AG09319 (cell line): ENCODE measurements around the gene GMNN.

Experiments
- DNase-seq: peaks from one replicate; pipeline ENCODE4 v3.0.0-alpha.2; 2010; ENCODE audit warnings: low read depth; ENCODE audit errors: extremely low read depth
- TF ChIP-seq, protein P1 (sequence below): IDR thresholded peaks from 2 replicates; pipeline ENCODE4 v1.5.1; 2011; ENCODE audit warnings: low read depth, mild to moderate bottlenecking, inconsistent platforms, low read length, moderate library complexity

Gene GMNN

DNA sequence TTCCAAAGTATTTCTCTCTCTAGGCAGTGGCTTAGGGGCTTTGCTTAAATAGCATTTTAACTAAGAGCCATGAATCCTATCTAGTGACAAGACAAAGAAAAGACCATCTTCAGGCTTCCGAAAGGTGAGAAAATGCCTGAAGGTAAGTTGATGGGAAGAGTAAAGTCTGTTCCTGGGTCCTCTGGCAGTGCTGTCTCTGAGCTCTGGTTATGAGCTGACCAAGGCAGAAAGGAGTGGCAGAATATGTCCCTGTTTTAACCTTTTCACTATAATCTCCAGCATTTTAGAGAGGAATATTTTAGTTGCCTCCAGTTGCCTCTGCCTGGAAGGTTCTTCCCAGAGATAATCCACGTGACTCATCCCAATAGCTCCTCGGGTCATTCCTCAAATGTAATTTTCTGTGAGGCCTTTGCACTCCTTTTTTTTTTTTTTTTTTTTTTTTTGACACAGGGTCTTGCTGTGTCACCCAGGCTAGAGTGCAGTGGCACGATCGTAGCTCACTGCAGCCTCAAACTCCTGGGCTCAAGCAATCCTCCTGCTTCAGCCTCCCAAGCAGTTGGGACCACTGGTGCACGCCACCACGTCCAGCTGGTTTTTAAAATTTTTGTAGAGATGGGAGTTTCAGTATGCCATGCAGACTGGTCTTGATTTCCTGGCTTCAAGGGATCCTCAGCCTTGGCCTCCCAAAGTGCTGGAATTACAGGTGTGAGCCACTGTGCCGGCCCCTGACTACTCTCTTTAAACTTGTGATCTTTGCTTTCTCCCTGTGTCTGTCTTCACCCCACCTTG, 27.7 kb downstream of the GMNN start:
- TF ChIP-seq, protein P1, sequence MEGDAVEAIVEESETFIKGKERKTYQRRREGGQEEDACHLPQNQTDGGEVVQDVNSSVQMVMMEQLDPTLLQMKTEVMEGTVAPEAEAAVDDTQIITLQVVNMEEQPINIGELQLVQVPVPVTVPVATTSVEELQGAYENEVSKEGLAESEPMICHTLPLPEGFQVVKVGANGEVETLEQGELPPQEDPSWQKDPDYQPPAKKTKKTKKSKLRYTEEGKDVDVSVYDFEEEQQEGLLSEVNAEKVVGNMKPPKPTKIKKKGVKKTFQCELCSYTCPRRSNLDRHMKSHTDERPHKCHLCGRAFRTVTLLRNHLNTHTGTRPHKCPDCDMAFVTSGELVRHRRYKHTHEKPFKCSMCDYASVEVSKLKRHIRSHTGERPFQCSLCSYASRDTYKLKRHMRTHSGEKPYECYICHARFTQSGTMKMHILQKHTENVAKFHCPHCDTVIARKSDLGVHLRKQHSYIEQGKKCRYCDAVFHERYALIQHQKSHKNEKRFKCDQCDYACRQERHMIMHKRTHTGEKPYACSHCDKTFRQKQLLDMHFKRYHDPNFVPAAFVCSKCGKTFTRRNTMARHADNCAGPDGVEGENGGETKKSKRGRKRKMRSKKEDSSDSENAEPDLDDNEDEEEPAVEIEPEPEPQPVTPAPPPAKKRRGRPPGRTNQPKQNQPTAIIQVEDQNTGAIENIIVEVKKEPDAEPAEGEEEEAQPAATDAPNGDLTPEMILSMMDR: no peak
- DNase-seq: no peak

DNA sequence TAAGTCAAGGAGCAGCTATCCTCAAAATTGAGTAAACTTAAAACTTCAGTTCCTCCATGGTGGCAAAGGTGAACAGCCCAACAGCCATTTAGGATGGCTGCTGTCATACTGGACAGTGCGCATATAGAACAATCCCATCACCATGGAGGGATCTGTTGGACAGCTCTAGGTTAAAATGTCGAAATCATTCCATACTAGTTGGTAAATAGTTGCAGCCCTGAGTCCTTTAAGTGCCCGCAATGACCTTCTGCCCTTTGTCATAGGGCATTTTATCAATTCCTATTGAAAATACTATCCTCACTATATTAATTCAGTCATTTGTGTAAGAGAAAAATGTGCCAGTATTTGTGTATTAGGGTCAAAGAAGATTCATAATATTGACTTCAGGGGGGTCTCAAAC, 32.8 kb downstream of the GMNN start:
- DNase-seq: no peak
- TF ChIP-seq, protein P1: no peak

DNA sequence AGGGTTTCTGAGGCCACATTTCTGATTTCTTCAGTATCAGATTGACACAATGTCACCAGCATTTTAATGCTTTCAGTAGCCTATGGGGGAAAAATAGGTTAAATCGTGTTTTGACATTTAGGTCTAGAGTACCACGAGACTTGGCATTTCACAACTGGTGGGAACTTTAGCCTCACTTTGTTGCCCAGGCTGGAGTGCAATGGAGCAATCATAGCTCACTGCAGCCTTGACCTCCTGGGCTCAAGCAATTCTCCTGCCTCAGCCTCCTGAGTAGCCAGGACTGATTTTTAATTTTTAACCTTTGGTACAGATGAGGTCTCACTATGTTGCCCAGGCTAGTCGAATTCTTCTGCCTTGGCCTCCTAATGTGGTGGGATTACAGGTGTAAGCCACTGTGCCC, 35.0 kb downstream of the GMNN start:
- TF ChIP-seq, protein P1: no peak
- DNase-seq: no peak

DNA sequence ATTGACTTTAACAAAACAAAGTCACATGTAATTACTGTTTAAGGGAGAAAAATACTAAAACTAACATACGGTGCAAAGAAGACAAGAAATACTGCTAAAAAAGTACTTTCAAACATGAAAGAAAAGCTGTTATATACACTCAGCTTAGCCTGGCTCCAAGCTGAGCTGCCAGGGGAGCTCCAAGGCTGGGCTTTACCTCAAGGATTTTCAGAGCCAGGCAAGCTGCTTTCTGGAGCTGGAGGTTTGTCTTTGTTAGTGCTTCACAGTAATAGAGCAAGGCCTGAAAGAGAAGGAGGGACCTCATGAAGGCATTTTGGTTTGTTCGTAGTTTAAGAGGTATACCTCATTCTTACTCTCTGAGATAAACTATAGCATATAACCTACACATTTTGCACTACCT, 43.6 kb downstream of the GMNN start:
- TF ChIP-seq, protein P1: no peak
- no peak for DNase-seq

DNA sequence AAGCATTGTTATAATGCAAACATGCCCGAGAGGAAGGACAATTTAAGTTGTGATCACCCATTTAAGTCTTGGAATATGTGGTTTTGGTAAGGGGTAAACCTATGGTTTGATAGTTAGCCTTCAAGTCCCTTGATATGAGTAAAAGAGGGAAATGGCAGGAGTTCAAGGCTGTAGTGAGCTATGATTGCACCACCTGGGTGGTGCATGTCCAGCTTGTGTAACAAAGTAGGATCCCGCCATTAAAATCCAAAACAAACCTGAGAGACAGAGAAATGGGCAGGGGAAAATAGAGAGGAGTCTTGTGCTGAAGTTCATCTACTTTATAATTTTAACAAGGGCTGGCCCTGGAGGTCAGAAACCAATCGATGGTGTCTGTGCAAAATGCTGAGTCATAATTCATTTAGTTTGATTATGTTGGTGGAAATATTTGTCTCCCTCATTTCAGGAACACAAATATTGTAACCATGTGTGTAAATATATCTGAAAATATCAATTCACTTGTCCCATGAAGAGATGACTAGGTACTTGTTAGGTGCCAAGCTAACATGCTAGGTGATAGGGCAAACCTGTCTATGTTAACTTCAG, 47.2 kb downstream of the GMNN start:
- TF ChIP-seq, protein P1: no peak
- no peak for DNase-seq

DNA sequence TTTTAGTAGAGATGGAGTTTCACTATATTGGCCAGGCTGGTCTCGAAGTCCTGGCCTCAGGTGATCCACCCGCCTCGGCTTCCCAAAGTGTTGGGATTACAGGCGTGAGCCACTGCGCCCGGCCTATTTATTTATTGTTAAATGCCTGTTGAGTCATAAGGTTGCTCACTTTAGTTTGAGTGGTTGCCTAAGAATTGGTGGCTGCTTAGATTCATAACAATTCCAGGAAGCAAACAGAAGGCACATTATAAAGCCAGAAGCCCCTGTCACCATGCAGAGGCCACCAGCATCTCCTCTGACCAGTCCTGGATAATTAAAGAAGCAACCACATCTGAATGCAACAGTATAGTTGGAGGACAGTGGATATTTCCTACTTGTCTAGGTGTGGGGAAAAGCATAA, 48.0 kb downstream of the GMNN start:
- no peak for DNase-seq

DNA sequence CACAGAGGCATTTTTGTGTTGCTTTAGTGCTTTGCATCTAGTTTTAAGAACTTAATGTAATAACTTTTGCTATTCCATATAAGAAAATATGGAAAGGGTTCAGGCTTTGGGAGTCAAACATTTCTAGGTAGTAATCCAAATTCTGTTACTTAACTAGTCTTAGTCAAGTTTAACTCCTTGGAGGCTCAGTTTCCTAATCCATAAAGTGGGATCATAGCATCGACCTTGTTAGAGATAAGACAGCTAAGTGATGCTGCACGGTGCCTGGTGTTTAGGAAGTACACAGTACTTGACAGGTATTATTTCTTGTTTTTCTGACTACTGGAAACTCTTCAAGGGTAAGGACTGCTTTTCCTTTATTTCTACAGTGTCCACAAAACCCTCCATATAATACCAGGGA, 48.4 kb downstream of the GMNN start:
- TF ChIP-seq, protein P1: no peak
- DNase-seq: no peak

More for the DNA sequence above, 48.0 kb downstream of the GMNN start:
- TF ChIP-seq, protein P1: no peak
